Body of pancreas (tissue), 4 donors: ENCODE data around the gene PSG4.
"Not testable (repeated sequence)": the region's sequence is repeated elsewhere in the genome, so short reads cannot be mapped to it uniquely, and the experiment has no call there.

Experiments used
- CTCF ChIP-seq, 7 experiments: fragments of 450-650 bp in 4 of 7; fragments of 200-600 bp in 3 of 7; sonication (generic) in 3 of 7; IDR thresholded peaks; one replicate each; pipeline ENCODE4 v1.5.1; 2016 to 2019; ENCODE audit warnings: antibody characterized with exemption in 7 of 7
- POLR2A ChIP-seq, 3 donors: fragments of 450-650 bp; IDR thresholded peaks; one replicate each; pipeline ENCODE4 v1.6.1; 2016; ENCODE audit warnings: antibody characterized with exemption in 3 of 3, mild to moderate bottlenecking in 2 of 3

- not testable (repeated sequence) for TF ChIP-seq CTCF, POLR2A (IDR thresholded peaks at IDR 0.05)
Measured at GRCh38 chr19:43186311-43186935, 19.0 kb downstream of the PSG4 start, which contains the start of gene PSG5.
